GM18520 (cell line): ENCODE data around the gene ACVR1C.
A peak's percentile ranks its signal among the peaks of the same experiment; 100 is the strongest.

Source experiments
- ATAC-seq: cut with Tn5 transposase; IDR thresholded peaks from one replicate; pipeline ENCODE4 v1.9.1; 2021; ENCODE audit not compliant: unreplicated experiment

ACVR1C gene

DNA sequence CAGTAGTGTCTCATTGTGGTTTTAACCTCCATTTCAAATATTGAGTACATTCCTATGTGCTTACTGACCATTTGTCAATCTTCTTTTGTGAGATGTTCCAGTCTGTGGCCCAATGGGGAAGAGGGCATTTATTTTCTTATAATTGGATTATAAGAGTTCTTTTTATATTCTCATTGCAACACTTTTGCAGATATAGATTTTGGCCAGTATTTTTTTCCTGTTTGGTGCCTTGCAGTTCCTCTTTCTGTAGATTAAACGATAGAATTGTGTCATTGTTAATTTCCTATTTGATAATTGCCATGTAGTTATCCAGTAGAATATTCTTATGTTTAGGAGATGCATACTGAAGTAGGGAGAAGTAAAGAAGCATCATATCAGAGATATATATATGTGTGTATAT is 128.3 kb downstream of the ACVR1C start:
- ATAC-seq, result no peak

GRCh38 chr2:157498483-157498882 is 130.2 kb downstream of the ACVR1C start:
- ATAC-seq, result no peak

- ATAC-seq, result peak; percentile 67
Observed at GRCh38 chr2:157497638-157498314, 130.9 kb downstream of the ACVR1C start.

- peak; percentile 86 for ATAC-seq
Observed at GRCh38 chr2:157492189-157492773, 136.4 kb downstream of the ACVR1C start.

DNA sequence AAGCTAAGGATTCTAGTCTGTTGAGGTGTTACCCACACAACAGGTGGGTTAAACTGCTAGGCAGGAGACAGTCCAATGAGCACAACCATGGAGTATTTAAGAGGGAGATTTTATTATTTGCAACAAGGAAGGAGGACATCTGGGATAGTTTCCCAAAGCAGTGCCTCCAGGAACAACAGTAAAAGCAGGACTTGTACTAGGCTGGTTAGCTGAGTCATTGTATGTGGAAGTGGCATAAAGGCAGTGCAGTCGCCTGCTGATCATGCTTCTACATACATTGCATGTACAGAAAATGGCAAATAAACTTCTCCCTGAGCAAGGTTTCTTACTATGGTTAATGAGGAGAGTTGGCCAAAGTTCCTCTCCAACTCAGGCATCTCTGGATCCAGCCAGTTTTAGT is 138.7 kb downstream of the ACVR1C start:
- ATAC-seq, result no peak

- no peak for ATAC-seq
Observed at GRCh38 chr2:157488877-157489276, 139.8 kb downstream of the ACVR1C start.

DNA sequence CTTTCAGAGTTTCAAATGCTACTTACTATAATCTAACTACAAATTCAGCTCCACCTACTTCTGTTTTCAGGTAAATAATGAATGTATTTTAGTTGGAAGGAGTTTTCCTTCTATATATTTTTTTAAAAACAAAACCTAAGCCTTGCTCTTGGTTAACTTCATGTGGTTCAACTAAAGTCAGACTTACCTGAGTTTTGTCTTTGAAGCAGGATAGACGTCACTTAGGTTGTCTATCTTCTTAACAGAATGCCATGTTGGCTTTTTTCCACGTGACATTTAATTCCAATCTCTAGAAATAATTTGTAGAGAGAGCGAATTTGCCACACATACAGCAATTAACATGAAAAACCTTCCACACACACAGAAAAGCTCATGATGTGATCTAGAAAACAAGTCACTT is 140.9 kb downstream of the ACVR1C start:
- ATAC-seq, result no peak

- no peak for ATAC-seq
Observed at GRCh38 chr2:157487271-157487610, 141.4 kb downstream of the ACVR1C start.

GRCh38 chr2:157486596-157487270 is 141.9 kb downstream of the ACVR1C start:
- ATAC-seq, result no peak

GRCh38 chr2:157480182-157480961 is 148.3 kb downstream of the ACVR1C start:
- ATAC-seq, result peak; percentile 74

DNA sequence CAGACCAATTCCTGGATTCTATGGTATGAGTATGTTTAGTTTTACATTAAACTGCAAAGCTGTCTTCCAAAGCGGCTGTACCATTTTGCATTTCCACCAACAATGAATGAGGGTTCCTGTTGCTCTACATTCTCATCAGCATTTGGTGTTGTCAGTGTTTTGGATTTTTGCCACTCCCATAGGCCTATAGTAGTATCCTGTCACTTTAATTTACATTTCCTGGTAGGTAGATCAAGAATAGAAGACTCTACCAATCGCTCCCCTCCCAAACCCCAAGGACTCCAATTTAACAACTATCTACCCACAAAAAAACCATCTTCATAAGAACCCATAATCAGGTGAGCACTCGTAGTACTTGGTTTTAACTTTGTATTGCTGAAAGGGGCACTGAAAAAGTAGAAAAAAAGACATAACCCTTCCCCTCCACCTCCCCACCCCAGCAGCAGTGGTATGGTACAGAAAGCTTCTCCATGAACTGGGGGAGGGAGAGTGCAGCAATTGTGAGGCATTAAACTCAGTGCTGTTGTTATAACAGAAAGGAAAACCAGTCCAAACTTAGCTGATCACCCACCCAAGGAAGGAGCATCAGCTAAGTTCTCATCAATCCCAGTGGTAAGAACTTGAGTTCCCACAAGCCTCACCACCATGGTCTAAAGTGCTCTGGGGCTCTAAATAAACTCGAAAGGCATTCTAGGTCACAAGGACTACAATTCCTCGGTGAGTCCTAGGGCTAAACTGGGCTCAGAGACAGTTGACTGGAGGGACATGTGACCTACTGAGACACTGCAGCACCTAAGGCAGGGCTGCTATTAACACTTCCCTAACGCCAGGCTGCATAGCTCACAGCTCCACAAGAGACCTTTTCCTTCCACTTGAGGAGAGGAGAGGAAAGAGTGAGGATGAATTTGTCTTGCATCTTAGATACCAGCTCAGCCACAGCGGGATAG is 149.3 kb downstream of the ACVR1C start:
- peak; percentile 40 for ATAC-seq

DNA sequence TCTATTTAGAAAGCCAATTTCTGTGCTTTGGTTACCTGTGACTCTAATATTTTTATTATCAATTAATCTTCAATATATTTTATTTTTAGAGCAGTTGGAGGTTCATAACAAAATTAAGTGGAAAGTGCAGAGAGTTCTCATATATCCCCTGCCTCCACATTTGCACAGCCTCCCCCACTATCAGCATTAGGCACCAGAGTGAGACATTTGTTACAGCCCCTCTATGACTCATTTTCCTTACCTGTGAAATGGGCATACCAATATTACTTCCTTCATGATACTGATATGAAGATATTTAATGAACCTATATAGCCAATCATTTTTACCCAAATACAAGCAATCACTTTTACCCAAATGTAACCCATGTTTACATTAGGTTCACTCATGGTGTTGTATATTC is 150.7 kb downstream of the ACVR1C start:
- no peak for ATAC-seq

- no peak for ATAC-seq
Observed at GRCh38 chr2:157476953-157477709, 151.5 kb downstream of the ACVR1C start.
